GM19023 (cell line): ENCODE data around the gene PALLD.

Experiments used
- ATAC-seq: cut with Tn5 transposase; IDR thresholded peaks from one replicate; pipeline ENCODE4 v1.9.1; 2021; ENCODE audit warnings: mild to moderate bottlenecking, moderate library complexity; ENCODE audit not compliant: unreplicated experiment

Gene PALLD

DNA sequence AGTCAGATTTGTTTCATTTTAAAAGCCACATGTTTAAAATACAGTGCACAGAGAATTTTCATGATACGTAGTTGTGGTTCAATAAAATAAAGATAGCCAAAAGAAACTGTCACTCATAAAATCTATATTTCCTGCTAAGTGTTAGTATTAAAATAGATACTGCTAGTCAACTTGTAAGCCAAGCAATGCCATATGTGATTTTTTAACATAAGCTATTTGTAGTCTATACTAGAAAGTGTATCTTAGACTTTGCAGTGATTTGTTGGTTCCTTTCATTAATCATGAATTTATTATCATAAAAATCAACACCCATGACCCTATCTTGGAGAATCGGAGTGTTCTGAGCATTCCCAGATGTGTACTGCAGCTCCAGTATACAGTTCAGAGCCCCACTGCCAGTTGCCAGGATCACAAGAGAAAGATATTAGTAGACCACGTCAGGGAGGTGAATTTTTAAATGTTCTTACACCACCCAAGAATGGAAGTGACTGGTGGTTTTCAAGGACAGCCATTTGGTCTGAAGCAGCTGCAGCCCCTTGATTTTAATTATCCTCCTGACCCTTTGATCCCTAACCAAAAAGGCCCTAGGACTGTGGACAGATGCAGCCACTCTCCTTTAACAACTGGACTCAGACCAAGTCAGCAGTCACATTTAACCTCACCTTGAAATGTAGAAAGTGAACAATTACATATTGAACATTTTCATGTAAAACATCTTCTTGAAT lies 163.1 kb downstream of the PALLD start:
- ATAC-seq: no peak

DNA sequence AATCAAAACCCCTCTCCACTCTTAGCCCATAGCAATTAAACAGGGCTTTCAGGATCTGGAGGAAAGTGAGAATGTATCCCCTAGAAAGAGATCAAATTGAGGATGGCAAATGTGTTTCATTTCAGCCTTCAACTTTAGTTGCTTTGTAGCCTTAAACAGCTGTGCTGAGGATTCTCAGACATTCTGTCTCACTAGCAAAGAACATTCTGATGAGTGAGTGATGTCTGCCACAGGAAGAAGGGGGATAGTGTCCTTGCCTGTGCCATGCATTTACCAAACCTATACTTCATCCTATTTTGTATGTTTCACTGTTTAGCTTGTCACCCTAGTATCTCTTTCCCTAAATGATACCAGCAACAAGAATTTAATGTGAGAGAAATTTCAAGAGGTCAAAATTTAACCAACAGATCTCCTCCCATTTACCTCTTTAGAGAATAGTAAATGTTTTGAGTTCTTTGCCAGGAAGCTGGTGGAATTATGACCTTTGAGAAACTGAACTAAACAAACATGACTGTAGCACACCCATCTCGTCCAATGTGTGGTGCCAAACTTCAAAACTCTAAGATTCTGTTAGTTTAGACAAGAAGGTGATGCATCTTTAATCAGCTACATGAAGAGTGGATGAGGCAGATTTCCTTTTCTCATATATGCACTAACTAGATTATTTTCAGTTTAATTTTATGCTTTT lies 165.6 kb downstream of the PALLD start:
- no peak for ATAC-seq

DNA sequence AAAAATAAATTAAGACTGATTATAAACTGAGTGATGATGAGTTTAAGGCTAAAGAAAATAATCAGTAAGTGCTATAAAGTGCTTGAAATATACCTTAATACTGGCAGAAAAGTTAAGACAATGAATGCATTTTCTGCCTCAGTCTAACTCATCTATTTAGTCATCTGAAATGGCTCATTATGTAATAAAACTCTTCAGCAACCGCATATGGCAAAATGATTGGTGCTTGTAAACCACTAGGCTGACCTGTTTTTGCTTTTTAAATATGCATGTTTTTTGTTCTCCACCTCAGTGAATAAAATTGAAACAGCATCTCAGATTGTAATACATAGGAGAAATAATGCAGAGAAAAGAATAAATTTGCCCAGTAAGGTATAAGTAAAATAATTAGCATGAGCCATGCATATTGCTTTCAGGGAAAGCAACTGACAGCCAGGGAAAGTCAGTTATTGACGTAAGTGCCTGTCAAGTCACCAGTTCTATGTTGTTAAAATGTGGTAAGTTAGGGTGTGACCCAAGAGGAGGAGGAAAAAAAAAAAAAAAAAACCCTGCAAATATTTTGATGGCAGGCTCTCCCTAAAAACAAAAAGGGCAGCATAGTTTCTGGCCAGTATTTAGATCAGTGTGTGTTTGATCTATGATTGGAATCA lies 167.5 kb downstream of the PALLD start:
- ATAC-seq: no peak

DNA sequence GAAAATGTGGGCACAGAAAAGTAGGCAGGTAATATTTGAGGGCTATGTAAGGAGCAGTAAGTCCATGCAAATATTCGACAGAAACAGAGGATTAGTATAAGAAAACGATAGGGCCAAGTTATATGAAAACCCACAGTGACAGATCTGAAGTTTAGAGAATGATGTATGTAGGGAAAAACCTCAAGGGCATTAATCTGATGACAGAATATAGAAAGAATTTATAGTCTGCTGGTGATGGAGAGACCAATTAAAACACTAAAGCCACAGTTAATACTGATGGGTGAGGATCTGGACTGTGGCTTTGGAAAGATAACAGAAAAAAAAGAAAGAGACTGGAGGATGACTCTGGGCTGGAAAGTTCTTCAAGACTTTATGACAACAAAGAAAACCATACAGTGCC lies 169.7 kb downstream of the PALLD start:
- no peak for ATAC-seq

DNA sequence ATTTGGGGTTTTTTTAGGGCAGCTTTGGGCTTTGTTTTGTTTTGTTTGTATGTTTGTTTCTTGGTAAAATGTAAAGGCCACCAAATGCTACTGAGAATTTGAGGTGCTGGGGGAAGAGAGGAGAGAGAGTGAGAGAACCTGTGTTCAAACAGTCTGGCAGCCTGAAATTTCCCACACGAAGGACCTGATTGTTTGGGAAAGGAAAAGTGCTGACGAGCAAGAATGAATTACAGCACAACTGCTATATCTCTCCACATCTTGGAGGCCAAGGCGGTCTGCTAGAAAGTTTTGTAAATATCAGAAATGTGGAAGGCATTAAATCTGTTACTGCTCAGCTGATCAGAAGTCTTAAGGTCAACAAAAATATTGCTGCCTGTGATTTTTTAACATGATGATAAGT lies 170.5 kb downstream of the PALLD start:
- no peak for ATAC-seq

DNA sequence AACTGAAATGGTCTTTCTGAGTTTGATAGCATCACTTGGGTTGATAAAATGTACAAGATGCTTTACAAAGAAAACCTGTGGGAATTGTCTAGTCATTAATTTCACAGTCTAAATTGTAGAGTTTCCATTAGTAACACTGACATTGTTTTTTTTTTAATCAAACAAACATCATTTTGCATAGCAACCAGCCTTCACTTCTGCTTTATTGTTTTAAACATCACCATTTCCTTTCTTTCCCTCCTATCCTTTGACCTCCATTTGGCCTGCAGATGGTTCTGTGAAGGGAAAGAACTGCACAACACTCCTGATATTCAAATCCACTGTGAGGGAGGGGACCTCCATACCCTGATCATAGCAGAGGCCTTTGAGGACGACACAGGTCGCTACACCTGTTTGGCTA lies 171.1 kb downstream of the PALLD start:
- ATAC-seq: no peak

DNA sequence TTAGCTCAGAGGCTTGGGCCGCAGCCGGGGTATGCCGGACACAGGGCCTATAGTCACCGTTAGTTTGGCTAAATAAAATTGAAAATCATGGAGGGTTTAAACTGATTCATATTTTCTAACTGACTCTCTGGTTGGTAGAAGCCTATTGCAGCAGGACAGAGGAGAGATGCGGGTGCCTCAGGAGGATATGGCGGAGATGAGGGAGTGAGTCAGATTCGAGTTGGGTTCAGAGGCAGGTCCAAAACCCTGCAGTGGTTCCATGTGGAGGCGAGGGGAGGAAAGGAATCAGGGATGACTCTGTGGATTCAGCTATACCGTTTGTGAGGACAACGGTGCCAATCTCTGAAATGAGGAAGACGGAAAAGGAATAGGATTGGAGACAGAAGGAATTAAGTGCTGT lies 176.6 kb downstream of the PALLD start:
- no peak for ATAC-seq

DNA sequence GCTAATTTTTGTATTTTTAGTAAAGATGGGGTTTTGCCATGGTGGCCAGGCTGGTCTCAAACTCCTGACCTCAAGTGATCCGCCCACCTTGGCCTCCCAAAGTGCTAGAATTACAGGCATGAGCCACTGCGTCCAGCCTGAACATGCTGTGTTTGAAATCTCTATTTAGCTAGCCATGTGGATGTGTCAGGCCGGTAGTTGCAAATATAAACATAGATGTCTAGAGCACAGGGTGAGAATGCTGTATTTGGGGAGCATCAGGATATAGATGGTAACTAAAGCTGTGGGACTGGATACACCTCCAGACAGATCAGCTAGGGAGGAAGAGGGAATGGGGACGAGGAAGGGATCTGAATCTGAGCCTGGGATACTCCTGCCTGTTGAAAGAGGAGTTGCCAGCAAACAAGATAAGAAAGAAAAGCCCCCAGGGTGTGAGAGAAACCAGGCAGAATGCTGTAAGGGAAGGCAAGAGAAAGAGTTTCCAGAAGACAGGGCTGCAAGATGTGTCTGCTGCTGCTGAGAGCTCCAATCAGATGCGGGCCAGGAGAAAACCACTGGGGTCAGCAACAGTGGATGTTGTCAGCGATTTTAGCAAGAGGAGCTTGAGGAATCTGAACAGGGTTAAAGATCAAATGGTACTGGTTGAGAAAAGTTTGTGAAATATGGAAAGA lies 177.4 kb downstream of the PALLD start:
- ATAC-seq: no peak

DNA sequence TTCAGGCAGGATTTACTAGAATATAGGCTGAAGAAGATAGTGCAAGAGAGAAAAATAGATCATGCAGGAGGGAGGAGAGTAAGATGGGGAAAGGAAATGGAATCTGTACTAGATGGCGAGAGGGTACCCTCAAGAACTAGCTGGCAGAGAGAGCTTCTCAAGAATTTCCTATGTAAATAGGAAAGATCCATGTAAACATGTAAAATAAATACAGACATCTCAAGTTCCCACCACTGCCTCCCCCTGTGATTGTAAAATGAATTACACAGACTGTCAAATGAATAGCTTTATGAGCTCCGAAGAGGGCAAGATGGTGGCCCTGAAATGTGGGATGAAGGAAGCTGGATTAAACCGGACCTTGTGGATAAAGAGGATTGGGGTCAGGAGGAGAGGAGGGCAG lies 178.0 kb downstream of the PALLD start:
- no peak for ATAC-seq

DNA sequence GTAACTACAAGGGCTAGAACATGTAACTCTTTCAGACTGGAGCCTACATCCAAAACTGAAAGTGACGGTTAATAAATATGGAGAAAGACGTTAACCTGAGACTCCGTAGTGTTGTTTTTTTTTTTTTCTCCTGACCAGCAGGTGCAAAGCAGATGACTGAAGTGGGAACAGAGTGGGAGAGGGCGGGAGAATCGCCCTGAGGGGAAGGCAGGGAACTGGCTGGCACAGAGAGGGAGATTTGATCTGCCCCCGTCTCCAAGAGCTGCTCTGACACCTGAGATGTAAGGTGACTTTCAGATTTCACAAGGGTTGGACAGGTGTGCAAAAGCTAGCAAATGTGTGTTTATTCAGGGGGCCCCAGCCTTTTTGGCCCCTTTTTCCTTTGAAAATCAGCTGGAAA lies 180.2 kb downstream of the PALLD start:
- ATAC-seq: no peak

DNA sequence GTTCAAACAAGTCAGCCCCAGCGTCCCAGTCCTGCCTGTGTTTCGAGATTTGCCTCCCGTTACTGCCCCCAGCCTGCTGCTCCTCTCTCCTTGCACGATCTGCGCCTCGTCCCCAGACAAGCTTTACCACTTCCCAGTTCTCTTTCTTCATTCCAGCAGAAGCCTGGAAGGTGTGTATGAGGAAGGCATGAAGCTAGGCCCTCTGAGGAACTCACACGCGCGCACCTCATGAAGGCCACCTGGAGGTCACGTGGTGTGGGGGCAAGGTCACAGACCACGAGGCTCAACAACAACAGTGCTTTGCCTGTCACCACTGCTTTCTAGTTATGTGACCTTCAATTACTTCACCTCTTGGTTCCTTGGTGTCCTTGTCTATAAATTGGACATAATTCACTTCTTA lies 181.0 kb downstream of the PALLD start:
- ATAC-seq: no peak

DNA sequence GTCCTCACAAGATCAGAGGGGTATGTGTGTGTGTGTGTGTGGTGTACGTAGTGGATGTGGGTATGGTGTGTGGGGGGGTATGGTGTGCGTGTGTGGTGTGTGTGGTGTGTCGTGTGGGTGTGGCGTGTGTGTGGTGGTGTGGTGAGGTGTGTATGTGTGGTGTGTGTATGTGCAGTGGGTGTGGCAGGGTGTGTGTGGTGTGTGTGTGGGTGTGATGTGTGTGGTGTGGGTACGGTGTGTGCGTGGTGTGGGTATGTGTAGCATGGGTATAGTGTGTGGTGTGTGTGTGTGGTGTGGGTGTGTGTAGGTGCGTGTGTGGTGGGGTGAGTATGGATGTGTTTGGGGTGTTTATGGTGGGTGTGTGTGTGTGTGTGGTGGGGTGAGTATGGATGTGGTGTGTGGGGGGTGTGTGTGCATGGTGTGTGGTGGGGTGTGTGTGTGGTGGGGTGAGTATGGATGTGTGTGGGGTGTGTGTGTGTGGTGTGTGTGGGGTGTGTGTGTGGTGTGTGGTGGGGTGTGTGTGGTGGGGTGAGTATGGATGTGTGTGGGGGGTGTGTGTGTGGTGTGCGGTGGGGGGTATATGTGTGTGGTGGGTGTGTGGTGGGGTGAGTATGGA lies 182.0 kb downstream of the PALLD start:
- no peak for ATAC-seq

DNA sequence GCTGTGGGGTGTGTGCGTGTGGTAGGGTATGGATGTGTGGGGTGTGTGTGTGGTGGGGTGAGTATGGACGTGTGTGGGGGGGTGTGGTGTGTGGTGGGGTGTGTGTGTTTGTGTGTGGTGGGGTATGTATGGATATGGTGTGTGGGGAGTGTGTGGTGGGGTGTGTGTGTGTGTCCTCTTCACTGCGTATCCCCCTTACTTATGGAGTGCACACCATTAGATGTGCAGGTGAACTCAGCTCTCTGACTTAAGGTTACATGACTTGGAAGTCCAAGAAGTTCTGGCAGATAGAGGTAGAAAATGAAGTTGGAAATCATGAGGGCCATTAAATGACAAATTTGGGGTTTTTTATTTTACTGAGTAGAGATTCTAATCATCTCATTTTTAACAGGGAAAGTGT lies 182.5 kb downstream of the PALLD start:
- ATAC-seq: no peak

DNA sequence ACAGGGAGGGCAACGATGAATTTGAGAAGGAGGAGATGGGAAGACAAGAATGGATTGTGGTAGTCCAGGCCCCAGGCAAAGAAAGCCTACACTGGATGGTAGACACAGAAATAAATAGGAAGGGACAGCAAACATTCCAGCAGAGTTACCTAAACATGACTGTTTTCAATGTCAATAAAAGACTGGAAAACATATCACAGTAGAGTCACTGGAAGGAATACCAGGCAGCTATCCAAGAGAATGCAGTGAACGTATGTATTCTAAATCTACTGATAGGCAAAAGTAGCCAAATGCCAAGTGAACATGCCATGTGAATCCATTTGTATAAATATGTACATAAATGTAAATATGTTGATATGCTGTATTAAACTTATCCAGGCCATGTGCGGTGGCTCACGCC lies 183.0 kb downstream of the PALLD start:
- no peak for ATAC-seq

DNA sequence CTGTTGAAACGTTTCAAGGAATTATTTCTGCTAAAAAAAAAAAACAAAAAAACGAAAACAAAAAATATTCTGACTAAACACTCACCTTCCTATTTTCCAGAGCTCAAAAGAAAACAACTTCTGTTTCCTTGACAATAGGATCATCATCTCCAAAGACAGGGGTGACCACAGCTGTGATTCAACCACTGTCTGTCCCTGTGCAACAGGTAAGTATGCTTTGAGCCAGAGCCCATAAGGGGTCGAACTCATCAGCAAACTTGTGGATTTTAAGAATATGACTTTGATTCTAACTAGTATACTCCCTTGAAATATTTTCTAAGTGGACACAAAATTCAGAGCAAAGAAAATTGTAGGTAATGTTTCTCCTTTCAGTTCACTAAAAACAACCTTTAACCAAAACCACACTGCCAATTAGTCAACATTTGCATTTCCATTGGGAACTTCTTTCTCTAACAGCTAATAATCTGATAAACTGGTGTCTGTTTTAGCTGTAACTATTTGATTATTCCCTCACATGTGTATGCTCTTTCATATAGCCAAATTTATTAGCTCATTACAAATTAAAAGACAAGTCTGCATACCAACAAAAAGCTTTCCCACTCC lies 186.1 kb downstream of the PALLD start:
- ATAC-seq: no peak

DNA sequence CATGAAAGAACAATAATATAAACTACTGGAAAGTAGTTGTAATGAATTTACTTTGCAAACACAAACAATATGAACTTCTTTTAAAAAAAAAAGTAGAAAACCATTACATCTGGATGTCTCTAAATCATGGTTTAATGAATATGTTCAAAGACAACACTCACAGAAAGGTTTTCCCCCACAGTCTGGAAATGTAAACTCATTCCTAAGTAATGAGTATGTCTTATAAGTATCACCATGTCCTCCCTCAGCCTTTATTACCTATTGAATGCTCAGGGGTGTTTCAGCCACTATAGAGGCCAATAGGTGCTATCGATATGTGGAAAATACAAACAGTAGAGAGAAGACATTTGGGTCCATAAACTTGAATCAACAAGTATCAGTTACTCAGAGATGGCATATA lies 186.7 kb downstream of the PALLD start:
- ATAC-seq: no peak

DNA sequence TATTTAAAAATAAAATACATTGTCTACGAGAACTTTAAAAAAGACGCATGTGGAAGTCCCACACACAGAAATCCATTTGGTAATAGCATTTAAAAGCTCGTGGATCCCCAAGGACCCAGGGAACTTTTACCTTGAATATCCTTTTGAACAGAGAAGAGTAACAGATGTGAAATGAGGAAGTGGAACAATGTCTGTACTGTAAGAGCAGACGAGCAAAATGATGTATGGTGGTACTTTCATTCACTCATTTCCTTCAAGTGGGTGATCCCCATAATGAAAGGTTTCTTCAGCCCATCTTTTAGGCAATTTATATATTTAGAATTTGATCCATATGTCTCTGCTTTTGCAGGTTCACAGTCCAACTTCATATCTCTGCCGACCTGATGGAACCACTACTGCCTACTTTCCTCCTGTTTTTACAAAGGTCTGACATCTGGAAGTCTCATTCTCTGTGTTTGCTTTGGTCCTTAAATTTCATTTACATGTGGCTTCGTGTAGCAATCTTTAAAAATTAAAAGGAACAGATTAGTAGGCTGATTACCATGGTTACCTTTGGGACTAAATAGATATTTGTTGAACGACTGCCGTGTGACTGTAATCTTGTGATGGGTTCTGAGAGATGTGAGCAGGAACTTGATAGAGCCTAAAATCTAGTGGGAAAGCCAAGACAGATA lies 188.4 kb downstream of the PALLD start:
- no peak for ATAC-seq

DNA sequence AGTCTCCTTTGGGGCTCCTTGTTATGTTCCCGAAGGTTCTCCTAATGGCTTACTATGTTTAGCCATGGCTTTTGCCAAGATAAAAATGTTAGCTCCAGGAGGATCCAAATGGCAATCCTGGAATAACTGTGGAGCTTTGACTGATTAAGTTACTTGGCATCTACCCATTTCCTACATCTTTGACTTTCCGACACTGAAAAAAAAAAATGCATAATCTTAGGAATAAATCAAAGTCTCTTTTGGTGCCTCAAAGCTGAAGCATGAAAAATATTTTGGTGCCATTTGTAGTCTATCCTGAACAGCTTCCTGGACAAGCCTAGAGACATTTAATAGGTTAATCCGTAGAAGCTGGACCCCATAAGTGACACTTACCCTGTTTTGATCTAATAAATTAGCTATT lies 191.7 kb downstream of the PALLD start:
- no peak for ATAC-seq

DNA sequence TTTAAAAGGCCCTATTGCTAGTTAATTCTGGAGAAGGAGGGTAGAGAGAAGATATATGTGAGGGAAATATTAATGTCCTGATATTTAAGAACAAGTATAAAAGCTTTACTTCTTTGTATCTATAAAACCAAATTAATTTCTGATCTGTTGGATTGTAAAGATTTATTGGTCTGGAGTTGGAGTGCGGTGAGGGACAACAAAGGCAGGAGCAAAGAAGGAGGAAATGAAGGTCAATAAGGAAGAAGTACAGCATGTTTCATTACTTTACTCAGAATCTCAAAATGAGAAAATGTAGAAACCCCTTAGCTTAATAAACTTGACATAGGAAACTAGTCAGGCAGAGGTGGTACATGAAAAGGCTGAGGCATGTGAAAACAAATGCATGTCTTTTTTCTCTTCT lies 192.9 kb downstream of the PALLD start:
- ATAC-seq: no peak

DNA sequence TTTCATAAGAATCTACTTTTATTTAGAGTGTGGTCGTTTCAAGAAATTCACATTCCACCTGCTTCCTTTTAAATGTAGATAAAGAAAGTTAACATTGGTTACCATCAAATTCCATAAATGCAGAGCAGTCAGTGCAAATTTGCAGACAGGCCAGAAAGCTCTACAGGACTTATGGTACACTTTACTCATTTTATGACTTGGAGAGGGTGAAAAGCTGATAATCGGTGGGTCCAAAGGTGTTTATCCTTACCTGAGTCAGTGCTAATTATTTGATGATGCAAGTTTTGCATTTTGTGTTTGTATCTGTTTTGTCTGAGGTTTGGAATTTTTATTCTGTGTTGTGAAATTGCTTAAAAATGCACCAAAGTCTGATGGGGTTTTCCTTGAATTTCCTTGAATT lies 193.3 kb downstream of the PALLD start:
- no peak for ATAC-seq
